ENCODE measurements around the gene AKAP13.

DNA sequence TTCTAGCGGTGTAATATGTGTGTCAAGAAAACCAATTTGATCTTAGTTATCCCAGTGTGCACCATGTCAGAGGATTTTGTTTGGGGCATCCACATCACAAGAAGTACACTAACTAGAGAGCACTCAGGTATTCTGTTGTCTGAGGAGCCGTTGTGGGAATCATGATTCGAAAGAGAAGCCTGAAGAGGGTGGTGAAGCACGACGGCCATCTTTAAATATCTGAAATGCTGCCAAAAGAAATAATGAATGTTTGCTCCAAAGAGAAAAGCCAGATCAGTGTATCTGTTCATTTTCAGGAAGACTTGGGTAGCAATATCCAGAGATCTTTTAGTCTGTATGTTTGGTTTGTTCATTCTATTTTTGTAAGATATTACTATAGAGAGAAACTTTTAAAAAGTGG, 233.7 kb downstream of the AKAP13 start:
- TF ChIP-seq, protein P1, sequence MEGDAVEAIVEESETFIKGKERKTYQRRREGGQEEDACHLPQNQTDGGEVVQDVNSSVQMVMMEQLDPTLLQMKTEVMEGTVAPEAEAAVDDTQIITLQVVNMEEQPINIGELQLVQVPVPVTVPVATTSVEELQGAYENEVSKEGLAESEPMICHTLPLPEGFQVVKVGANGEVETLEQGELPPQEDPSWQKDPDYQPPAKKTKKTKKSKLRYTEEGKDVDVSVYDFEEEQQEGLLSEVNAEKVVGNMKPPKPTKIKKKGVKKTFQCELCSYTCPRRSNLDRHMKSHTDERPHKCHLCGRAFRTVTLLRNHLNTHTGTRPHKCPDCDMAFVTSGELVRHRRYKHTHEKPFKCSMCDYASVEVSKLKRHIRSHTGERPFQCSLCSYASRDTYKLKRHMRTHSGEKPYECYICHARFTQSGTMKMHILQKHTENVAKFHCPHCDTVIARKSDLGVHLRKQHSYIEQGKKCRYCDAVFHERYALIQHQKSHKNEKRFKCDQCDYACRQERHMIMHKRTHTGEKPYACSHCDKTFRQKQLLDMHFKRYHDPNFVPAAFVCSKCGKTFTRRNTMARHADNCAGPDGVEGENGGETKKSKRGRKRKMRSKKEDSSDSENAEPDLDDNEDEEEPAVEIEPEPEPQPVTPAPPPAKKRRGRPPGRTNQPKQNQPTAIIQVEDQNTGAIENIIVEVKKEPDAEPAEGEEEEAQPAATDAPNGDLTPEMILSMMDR (IDR thresholded peaks at IDR 0.05) = no peak
- TF ChIP-seq POLR2A (IDR thresholded peaks at IDR 0.05) = no peak
